GM21717 (cell line): ENCODE data around the gene OLIG2.

Experiments
- ATAC-seq: cut with Tn5 transposase; IDR thresholded peaks from one replicate; pipeline ENCODE4 v1.9.1; 2021; ENCODE audit warnings: mild to moderate bottlenecking, moderate library complexity; ENCODE audit not compliant: unreplicated experiment

Gene OLIG2

GRCh38 chr21:33019885-33020557 is 5.7 kb upstream of the OLIG2 start:
- no peak for ATAC-seq

- ATAC-seq = no peak
These were observed 5.1 kb upstream of the OLIG2 start for GRCh38 chr21:33020558-33021100.

- no peak for ATAC-seq
These were observed 4.6 kb upstream of the OLIG2 start for GRCh38 chr21:33021150-33021549.

GRCh38 chr21:33021667-33022066 is 4.1 kb upstream of the OLIG2 start:
- no peak for ATAC-seq

- no peak for ATAC-seq
These were observed 3.3 kb upstream of the OLIG2 start for GRCh38 chr21:33022489-33022827.

GRCh38 chr21:33022828-33023573 is 2.7 kb upstream of the OLIG2 start:
- no peak for ATAC-seq

GRCh38 chr21:33023574-33024200 is 2.0 kb upstream of the OLIG2 start:
- ATAC-seq = no peak

GRCh38 chr21:33024201-33025103 is 1.3 kb upstream of the OLIG2 start:
- no peak for ATAC-seq

GRCh38 chr21:33025106-33025488 is 638 bp upstream of the OLIG2 start:
- ATAC-seq = no peak

- ATAC-seq = no peak
These were observed 716 bp downstream of the OLIG2 start for GRCh38 chr21:33026443-33026858.

GRCh38 chr21:33026878-33027400 is 1.2 kb downstream of the OLIG2 start:
- ATAC-seq = no peak

- no peak for ATAC-seq
These were observed 1.9 kb downstream of the OLIG2 start for GRCh38 chr21:33027401-33028286.

GRCh38 chr21:33028287-33028670 is 2.5 kb downstream of the OLIG2 start:
- no peak for ATAC-seq

- ATAC-seq = no peak
These were observed 3.1 kb downstream of the OLIG2 start for GRCh38 chr21:33028773-33029384.

- no peak for ATAC-seq
These were observed 3.7 kb downstream of the OLIG2 start for GRCh38 chr21:33029385-33029921.

- ATAC-seq = no peak
These were observed 4.3 kb downstream of the OLIG2 start for GRCh38 chr21:33029975-33030461.

- no peak for ATAC-seq
These were observed 4.9 kb downstream of the OLIG2 start for GRCh38 chr21:33030633-33031032.

GRCh38 chr21:33031152-33031911 is 5.6 kb downstream of the OLIG2 start:
- ATAC-seq = no peak
